ENCODE results near the gene ARHGAP10. TPM values are rescaled to one million over a fixed set of nuclear protein-coding genes. Genes with fewer than 3 reads are reported as not detected.

The ARHGAP10 gene
- total RNA-seq, 1 experiment from 2014 or later: 36.6 TPM

DNA sequence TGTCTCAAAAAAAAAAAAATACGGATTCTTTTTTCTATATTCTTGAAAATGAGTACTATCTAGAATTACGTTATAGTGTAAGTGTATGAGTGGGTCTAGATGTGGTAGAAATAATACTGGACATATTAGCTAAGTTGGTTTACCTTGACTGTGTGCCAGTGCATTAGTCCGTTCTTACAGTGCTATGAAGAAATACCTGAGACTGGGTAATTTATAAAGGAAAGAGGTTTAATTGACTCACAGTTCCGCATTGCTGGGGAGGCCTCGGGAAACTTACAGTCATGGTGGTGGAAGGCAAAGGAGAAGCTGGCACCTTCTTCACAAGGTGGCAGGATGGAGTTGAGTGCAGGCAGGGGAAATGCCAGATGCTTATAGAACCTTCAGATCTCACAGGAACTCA lies 92.4 kb downstream of the ARHGAP10 start:
- TF ChIP-seq, protein P1, sequence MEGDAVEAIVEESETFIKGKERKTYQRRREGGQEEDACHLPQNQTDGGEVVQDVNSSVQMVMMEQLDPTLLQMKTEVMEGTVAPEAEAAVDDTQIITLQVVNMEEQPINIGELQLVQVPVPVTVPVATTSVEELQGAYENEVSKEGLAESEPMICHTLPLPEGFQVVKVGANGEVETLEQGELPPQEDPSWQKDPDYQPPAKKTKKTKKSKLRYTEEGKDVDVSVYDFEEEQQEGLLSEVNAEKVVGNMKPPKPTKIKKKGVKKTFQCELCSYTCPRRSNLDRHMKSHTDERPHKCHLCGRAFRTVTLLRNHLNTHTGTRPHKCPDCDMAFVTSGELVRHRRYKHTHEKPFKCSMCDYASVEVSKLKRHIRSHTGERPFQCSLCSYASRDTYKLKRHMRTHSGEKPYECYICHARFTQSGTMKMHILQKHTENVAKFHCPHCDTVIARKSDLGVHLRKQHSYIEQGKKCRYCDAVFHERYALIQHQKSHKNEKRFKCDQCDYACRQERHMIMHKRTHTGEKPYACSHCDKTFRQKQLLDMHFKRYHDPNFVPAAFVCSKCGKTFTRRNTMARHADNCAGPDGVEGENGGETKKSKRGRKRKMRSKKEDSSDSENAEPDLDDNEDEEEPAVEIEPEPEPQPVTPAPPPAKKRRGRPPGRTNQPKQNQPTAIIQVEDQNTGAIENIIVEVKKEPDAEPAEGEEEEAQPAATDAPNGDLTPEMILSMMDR (IDR thresholded peaks at IDR 0.05; ENCODE audit: insufficient read depth in 1 of 2, low read depth in 1 of 2, low read length in 1 of 2, severe bottlenecking in 1 of 2, unreplicated experiment in 1 of 2): no peak
- peaks cover 16% of the 10 kb centered on the region for H3K36me3 Mint-ChIP-seq (ENCODE audit: insufficient read depth, unreplicated experiment)
- no peak overlapping the region for H3K27ac Mint-ChIP-seq (ENCODE audit: unreplicated experiment)
- H3K4me1 ChIP-seq: no peaks in the 10 kb centered on the region
- no peaks in the 10 kb centered on the region for H3K9me3 ChIP-seq
- BruUV-seq (replicated peaks): no TSS peak
- H3K4me3 ChIP-seq (ENCODE audit: low read depth, low read length): no peak overlapping the region
- ChIA-PET CTCF (no interaction called here), POLR2A (no interaction called here)
- H3K27me3 Mint-ChIP-seq (ENCODE audit: insufficient read depth, unreplicated experiment): no peaks in the 10 kb centered on the region
- H3K4me3 Mint-ChIP-seq (ENCODE audit: unreplicated experiment): no peak overlapping the region
- intact Hi-C loops (cut with micrococcal nuclease; ENCODE audit: unreplicated experiment): no loop called here
- H3K4me1 Mint-ChIP-seq (ENCODE audit: low read depth, unreplicated experiment): no peaks in the 10 kb centered on the region
- H3K36me3 ChIP-seq (ENCODE audit: control insufficient read depth, insufficient read depth, low read length): no peaks in the 10 kb centered on the region
- no peaks in the 10 kb centered on the region for H3K9me3 Mint-ChIP-seq (ENCODE audit: unreplicated experiment)
- H3K27me3 ChIP-seq (replicated peaks; ENCODE audit: control insufficient read depth, insufficient read depth, low read length): no peaks in the 10 kb centered on the region
- DNase-seq: no peak

DNA sequence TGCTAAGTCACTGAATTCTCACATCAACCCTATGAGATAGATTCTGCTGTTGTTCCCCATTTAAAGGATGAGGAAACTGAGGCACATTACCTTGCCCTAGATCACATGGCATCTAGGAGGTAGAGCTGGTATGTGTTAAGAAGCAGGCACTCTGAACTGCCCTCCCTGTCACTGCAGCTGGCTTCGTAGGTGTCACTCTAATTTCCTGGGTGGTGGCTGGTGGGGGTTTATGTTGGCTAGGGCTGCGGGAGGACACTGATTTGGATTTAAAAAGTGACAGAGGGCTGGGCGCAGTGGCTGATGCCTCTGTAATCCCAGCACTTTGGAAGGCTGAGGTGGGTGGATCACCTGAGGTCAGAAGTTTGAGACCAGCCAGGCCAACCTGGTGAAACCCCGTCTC lies 93.0 kb downstream of the ARHGAP10 start:
- Histone ChIP-seq H3K27me3 (replicated peaks; ENCODE audit: control insufficient read depth, insufficient read depth, low read length) (no peaks in the 10 kb centered on the region), H3K4me1 (no peaks in the 10 kb centered on the region), H3K4me3 (ENCODE audit: low read depth, low read length) (no peak overlapping the region), H3K9me3 (no peaks in the 10 kb centered on the region), H3K36me3 (ENCODE audit: control insufficient read depth, insufficient read depth, low read length) (no peaks in the 10 kb centered on the region)
- intact Hi-C loops (cut with micrococcal nuclease; ENCODE audit: unreplicated experiment): no loop called here
- no TSS peak for BruUV-seq (replicated peaks)
- Mint-ChIP-seq H3K27ac (ENCODE audit: unreplicated experiment) (no peak overlapping the region), H3K9me3 (ENCODE audit: unreplicated experiment) (no peaks in the 10 kb centered on the region), H3K36me3 (ENCODE audit: insufficient read depth, unreplicated experiment) (peaks cover 16% of the 10 kb centered on the region), H3K4me3 (ENCODE audit: unreplicated experiment) (no peak overlapping the region), H3K4me1 (ENCODE audit: low read depth, unreplicated experiment) (peaks cover 5% of the 10 kb centered on the region), H3K27me3 (ENCODE audit: insufficient read depth, unreplicated experiment) (no peaks in the 10 kb centered on the region)
- ChIA-PET CTCF (no interaction called here), POLR2A (no interaction called here)
- TF ChIP-seq, protein P1 (IDR thresholded peaks at IDR 0.05; ENCODE audit: insufficient read depth in 1 of 2, low read depth in 1 of 2, low read length in 1 of 2, severe bottlenecking in 1 of 2, unreplicated experiment in 1 of 2): no peak
- no peak for DNase-seq

DNA sequence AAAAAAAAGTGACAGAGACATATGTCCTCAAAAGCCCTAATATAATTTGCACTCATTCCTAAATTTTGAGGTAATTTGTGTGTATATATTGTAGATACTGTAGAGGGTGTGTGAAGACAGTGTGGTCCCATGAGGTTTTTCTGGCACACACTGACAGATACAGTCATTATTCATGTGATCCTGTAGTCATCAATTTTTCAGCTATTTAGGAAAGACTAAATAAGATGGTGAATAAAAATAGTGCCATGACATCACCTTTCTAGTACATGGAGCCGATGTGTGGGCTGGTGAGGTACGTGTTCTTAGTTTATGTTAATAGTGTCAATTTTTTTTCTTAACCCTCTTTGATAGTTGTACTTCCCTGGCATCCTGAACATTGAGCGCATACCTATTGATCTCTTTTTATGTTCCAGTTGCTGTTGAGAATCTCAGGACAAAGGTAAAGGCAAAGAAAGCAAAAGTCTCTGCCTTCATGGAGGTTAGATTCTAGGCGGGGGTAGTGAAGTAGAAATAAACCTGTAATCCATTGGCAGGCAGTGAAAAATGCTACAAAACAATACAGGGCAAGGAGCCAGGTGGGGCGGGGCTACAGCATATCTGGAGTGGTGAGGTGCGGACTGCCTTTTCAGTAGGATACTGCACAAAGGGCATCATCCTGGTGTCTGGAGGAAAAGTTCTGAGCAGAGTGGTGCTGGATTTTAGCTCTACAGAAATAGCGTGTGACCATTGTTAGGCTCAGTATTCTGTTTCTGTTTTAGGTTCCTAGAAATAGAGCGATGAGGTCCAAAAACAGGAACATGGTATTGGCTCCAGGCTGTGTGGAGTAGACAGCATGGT lies 93.8 kb downstream of the ARHGAP10 start:
- intact Hi-C loops (cut with micrococcal nuclease; ENCODE audit: unreplicated experiment): no loop called here
- no peak for DNase-seq
- no peak overlapping the region for H3K4me3 Mint-ChIP-seq (ENCODE audit: unreplicated experiment)
- Histone ChIP-seq H3K4me3 (ENCODE audit: low read depth, low read length) (no peak overlapping the region), H3K9me3 (no peaks in the 10 kb centered on the region), H3K4me1 (no peaks in the 10 kb centered on the region; the same call in 1 of the 2 replicates), H3K27me3 (replicated peaks; ENCODE audit: control insufficient read depth, insufficient read depth, low read length) (no peaks in the 10 kb centered on the region), H3K36me3 (ENCODE audit: control insufficient read depth, insufficient read depth, low read length) (no peaks in the 10 kb centered on the region)
- POLR2A ChIA-PET: no interaction called here
- TF ChIP-seq, protein P1 (IDR thresholded peaks at IDR 0.05; ENCODE audit: insufficient read depth in 1 of 2, low read depth in 1 of 2, low read length in 1 of 2, severe bottlenecking in 1 of 2, unreplicated experiment in 1 of 2): no peak
- H3K36me3 Mint-ChIP-seq (ENCODE audit: insufficient read depth, unreplicated experiment): peaks cover 16% of the 10 kb centered on the region
- no peaks in the 10 kb centered on the region for H3K27me3 Mint-ChIP-seq (ENCODE audit: insufficient read depth, unreplicated experiment)
- no peaks in the 10 kb centered on the region for H3K9me3 Mint-ChIP-seq (ENCODE audit: unreplicated experiment)
- H3K27ac Mint-ChIP-seq (ENCODE audit: unreplicated experiment): no peak overlapping the region
- BruUV-seq (replicated peaks): no TSS peak
- CTCF ChIA-PET: no interaction called here
- peaks cover 6% of the 10 kb centered on the region for H3K4me1 Mint-ChIP-seq (ENCODE audit: low read depth, unreplicated experiment)
